NCI-H345 (cell line): Measurements from ENCODE around the gene NUB1.

Source experiments
- DNase-seq: peaks from one replicate; lab custom pipeline; 2025; lab: John Stamatoyannopoulos, UW

The NUB1 gene

DNA sequence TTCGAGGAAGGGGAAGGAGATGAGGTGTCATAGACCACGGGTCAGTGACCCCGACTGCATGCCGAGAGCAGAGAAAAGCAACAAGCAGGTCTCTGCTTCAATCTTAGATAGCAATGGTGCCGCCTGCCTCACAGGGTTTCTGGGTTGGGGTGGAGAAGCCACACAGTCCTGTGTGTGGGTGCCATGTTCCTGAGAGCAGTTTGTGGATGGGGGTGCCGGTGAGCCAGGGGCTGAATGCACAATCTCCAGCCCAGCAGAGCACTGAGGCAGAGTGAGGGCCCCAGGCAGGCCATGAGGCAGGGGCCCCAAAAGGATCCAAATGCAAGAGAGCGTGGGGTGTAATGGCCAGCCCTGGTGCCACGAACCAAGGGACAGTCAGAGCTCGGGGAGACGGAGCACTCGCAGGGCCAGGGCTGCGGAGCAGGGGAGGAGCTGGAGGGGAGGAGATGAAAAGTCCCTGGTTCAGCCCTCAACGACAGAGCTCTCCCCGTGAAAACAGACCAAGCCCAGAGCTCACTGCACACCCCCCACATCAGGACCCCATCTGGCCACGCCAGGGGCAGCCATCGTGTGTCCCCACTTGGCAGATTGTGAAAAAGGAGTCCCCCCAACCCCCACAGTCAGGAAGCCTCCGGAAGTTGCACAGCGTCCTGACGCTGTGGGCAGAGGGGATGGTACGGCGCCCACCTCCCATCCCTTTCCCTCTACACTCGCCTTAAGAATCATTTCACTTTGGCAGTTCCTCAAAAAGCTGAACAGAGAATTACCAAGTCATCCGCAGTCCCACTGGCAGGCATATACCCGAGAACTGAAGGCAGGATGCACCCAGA lies 48.4 kb downstream of the NUB1 start:
- DNase-seq: no peak

DNA sequence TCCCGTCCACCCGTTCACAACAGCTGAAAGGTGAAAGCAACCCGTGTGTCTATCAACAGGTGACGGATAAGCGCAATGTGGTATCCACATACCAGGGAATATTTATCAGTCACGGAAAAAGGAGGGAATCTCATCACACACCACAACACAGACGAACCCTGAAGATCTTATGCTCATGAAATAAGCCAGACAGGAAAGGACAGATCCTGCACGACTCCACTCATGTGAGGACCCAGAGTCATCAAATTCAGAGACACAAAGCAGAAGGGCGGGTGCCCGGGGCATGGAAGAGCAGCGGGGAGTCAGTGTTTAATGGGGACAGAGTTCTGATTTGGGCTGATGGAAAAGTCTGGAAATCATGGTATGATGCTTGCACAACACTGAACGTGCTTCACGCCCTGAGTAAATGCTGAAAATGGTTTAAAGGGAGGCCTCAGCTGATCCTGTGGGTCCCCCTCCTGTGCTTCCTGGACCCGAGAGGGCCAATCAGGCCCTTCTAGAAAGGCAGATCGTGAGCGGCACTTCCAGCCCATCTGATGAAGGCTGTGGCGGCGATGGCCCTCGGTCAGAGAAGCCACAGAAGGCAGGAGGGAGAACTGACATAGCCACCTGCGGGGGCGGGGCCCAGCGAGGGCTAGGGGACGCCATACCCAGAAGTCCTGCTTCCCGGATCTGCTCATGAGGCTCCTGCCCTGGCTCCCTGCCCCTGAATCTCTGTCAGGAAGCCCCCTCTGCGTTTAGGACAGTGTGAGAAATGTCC lies 49.2 kb downstream of the NUB1 start:
- DNase-seq: no peak

DNA sequence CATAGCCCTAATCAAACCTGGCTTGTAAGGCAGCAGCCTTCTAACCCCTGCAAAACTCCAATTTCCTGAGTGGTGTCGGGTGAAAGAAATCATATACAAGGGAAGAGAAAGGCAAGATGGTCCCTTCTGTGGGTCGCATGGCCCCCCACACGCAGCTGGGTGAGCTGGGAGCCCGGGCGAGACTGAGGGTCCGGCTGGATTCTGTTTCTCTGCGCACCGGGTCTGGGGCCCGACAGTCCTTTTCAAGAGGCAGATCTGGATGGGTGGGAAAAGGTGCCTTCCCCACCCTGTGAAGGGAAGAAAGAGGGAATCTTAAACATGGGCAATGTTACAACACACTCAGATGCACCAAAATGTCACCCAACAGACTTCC lies 49.7 kb downstream of the NUB1 start:
- no peak for DNase-seq

DNA sequence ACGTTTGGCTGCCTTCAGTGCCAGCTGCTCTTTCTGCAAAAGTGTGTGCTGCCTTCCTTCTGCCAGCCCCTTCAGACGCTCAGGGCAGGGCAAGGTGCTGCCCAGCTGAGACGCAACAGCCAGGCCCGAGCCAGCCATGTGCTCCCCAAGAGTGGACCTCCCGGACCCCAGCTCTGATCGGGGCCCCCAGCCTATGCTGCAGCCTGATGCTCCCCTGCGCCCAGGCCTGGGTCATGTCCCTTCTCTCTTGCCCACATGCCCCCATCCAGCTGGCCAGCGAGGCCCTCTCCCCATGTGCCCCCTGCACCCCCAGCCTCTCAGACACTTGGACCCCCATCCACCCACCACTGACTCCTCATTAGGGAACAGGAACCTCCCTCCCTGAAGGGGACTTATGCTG lies 50.4 kb downstream of the NUB1 start:
- no peak for DNase-seq

DNA sequence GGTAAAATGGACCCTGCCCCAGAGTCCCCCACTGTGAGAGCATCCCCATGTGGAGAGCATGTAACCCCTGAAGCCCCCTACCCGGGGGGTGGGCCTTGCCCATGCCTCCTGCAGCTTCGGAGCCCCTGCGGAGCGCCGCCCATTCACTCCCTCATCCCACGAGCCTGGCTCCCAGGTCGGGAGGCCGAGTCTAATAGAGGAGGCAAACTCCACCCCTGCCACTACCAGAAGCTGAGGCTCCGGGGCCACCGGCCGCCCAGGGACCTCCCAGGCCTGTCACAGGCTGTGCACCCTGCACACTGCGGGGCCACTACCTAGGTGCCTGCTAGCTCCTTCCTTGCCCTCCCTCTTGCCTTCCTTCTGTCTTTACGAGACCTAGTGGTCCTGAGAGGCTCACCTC lies 50.8 kb downstream of the NUB1 start:
- DNase-seq: no peak

DNA sequence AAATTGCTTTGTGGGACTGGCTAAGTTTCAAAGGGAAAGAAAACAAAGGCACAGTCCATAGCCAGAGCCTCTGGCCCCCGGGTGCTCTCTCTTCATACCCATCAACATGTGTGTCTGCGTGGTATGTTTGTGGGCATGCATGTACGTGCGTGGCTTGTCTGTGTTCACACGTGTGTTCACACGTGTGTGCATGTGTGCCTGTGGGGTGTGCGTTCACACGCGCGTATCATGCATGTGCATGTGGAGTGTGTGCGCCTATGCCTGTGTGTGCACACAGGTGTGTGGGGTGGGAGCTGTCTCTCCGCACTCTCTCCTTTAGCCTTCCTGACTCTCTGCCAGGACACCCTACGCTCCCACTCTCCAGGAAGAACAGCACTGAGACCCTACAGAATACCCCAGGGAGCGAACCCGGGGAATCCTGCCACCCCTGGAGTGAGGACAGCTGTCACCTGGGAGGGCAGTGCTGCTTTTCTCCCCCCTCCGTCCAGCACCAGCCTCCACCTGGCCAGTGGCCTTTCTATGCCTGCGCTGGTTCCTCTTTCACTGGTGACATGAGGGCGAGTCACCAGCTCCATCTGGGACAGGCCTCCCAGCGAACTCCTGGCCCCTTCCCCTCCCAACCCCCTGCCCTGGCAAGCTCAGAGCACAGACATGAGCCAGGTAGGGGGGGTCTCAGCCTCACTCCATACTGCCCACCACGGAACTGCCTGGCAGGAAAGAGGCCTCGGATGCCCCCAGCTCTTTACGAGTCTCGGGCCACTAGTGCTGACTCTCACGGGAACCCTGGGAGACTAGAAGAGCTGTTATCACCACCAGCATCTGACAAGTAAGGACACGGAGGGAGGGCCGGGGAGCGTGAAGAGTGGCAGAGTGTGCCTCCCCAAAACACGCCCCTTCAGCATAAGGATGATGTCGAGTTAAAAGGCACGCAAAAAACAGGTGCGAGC lies 51.7 kb downstream of the NUB1 start:
- no peak for DNase-seq

DNA sequence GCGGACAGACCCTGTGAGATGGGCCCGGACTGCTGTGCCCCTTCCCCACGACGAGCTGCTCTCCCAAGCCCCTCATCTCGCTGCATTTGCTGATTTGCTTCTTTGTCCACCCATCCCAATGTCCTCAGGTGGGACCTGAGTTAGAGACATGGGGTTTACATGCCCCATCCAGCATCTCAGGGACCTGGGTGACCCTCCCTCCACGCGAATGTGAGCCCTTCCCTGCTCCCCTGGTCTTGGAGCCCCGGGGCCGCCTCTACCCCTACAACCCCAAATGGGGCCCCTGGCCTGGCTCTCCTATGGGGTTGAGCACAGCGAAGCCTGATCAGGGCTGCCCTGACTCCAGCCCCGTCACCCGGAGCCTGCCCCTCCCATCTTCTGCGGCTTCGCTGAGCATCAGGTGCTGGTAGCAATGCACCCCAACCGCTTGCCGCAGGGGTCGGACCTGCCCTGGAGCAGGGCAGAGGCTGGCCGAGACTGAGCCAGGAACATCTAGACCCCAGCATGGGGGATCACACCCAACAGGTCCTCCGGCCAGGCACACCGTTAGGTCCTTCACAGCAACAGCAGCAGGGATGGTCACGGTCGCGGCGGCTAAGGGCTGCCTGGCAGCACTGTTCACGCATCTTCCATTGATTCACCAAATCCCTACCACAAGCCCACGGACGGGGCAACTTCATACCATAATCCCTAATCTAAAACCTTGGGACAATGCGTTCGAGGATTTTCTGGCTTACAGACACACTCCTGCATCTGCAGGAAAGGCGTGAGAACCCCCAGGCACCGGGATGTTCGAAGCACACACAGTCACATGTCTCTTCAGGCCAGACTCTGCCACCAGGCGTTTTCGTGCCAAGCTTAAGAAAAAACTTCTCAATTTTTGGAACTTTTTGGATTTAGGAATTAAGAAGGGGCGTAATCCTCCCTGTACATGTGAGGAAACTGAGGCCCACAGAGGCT lies 52.7 kb downstream of the NUB1 start:
- DNase-seq: no peak

DNA sequence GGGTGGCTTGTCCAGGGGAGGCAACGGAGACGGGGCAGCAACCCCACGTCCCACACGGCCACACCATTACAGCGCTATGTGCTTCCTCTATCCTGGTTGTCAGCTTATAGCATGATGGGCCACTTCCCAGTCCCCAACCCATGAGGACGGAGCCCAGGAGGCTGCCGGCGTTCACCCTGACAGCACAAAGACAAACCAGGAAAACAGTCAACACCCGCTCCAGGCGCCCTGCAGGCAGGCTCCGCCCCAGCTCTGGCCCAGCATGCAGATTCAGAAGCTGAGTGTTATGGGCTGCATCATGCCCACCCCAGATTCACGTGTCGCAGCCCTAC lies 53.4 kb downstream of the NUB1 start:
- no peak for DNase-seq

DNA sequence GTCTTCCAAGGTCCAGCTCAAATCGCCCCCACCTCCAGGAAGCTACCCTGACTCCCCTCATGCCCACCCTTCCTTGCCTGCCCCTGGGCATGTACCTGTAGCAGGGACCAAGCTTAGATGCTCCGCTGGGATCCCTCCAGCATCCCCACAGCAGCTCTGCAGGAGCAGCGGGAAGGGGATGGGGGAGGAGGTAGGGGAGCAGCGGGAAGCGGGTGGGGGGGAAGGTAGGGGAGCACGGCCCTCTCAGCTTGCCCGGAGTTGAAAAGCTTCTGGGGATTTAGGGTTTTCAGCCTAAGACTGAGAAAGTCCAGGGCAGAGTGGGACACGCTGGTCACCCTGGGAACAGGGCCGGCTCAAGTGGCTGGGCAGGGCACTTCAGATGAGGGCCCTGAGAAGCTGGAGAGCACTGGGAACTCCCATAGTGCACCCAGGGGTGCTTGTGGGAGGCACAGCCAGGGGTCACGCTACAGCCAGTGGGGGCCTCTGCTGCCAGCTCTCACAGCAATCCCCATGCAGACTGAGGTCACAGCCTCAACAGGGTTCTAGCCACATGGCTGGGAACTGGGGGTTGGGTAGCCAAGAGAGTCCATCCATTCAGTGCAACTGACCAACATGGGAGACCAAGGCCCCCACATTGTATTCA lies 54.8 kb downstream of the NUB1 start:
- no peak for DNase-seq

DNA sequence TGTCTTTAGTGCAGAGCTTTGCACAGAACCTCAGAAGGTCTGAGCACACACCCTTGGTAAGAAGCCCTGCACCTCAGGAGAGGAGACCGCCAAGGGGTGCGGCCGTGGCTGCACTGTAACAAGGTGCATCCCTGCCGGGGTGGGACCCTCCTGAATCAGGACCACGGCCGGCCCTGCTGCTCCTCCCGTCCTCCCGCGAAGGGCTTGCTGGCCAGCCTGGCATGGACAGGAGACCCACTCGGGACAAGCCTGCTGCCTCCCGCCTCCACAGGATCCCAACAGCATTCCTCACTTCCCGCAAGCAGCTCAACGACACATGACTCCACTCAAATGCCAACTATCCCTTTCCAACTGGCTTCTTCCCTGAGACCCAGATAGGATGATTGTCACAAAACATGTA lies 55.4 kb downstream of the NUB1 start:
- DNase-seq: no peak

DNA sequence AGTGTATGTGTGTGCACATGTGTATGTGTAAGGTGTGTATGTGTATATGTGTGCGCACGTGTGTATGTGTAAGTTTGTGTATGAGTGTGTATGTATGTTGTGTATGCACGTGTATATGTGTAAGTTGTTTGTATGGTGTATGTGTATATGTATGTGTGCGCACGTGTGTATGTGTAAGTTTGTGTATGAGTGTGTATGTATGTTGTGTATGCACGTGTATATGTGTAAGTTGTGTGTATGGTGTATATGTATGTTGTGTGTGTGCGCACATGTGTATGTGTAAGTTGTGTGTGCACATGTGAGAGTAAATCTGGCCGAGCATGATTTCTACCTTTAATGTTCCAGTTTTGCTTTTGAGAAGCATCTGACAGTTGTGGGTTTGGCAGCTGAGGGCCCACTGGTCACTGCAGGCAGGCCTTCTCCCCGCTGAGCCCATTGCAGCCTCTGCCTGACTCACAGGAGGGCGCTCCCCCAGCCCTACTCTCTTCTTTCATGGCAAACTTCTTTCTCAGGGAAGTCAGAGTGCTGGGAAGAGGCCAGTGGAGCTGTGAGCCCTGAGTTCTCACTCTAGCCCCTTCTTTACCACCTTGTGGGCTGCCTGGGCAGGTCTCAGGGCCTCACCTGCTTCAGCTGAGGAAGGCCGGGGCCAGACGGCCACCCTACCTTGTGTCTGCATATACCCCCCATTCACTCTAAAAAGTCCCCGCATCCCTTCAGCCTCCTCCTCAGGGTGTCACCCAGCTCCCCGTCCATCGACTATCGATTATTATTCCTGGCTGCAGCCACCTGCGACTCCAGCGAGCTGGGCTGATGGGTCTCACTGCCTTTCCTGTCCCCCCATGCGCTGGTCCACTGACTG lies 57.1 kb downstream of the NUB1 start:
- DNase-seq: no peak

DNA sequence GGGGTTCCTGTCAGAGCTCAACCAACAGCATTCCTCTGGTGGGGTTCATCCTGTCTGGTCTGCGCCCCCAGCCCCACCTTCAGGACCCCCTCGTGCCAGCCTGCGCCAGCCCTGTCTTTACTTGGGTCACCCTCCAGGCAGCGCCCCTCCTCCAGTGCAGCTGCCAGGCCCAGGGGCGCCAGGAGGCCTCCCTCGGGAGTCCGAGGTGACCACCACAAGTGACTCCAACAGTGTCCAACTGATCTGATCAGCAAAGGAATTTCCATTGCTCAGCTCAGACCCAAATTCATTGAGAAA lies 57.6 kb downstream of the NUB1 start:
- no peak for DNase-seq

DNA sequence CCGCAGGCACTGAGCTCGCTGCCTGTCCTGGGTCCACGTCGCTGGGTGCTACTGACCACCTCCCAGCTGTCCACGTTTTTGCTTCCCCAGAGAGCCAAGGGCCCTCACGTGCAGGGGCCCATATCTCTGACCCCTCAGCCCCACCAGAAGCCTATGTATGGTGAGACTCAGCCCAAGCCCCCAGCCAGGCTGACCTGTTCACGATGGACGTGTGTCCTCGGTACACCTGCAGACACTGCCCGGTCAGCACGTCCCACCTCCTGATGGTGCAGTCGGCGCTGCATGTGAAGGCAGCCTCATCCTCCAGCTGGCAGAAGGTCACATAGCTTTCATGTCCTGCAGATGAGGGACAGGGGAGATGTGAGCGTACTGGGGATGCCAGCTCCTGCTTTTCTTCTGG lies 58.3 kb downstream of the NUB1 start:
- DNase-seq: no peak

DNA sequence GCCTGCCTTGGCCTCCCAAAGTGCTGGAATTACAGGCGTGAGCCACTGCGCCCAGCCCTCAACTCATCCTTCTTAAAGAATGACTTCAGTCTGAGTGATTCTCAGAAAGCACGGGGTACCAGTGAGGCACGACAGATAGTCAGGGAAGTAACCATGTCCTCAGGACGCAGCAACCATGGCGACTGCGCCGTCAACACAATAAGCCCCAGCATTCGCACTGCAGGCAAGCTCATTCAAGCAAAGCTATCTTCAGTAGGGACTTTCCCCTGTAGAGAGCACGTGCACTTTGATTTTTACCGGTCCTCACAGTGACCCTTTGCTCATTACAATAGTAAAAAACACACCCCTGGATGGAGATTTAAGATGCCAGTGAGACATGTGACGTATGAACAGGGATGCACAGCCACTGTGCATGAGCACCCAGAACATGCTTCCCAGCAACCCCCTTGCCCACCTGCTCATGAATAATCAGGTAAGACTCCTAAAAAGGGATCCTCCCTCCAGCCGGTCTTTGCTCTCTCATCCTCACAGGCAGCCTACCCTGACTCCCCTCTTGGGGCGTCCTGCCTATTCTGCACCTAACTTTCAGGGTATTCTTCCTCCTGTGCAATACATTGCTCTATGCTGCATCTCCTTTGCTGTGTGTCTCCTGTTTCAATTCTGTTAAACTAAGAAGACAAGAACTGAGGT lies 59.2 kb downstream of the NUB1 start:
- DNase-seq: peak; percentile 19

DNA sequence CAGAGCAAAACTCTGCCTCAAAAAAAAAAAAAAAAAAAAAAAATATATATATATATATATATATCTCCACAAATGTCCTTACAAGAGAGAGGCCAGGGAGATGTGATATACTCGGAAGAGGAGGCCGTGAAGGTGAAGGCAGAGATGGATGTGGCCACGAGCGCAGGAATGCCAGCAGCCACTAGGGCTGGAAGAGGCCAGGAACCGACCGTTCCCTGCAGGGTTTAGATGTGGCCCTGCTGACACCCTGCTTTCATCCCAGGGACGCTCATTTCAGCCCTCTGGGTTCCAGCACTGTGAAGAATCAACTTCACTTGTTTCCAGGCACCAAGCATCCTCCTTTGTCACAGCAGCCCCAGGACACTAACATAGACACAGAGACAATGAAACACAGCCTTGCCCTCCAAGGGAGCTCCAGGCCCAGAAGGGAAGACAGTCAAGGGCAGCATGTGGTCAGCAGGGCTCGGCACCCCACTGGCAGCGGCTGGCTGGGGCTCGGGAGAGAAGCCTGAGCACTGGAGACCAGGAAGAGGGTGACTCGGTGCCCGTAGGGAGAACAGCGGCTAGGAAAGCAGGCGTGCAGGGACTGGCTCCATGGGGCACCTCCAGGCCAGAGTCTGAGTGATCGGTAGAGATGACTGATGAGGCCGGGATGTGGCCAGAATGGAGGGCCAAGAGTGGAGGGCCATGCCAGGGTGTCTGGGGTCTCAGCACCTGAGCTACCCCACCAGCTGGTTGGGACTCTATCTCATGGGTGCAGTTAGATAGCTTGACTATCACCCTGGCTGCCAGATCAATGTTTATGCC lies 60.6 kb downstream of the NUB1 start:
- DNase-seq: no peak

DNA sequence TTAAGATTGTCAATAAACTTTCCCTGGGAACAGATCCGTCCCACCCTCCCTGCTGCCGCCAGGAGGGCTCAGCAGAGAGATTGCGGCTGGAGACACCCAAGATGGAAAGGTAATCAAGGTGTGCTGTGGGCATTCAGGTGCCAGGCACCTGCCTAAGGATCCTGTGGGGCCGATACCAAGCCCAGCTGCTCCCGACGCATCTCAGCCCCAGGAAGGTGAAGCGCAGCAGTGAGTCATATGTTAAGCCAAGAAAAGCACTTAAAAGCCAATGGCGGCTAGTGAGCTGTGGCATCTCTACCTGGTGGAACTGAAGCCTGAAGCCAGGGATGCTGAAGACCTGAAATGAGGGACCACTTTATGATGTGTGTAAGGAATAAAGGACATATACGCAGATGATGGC lies 62.2 kb downstream of the NUB1 start:
- DNase-seq: no peak

DNA sequence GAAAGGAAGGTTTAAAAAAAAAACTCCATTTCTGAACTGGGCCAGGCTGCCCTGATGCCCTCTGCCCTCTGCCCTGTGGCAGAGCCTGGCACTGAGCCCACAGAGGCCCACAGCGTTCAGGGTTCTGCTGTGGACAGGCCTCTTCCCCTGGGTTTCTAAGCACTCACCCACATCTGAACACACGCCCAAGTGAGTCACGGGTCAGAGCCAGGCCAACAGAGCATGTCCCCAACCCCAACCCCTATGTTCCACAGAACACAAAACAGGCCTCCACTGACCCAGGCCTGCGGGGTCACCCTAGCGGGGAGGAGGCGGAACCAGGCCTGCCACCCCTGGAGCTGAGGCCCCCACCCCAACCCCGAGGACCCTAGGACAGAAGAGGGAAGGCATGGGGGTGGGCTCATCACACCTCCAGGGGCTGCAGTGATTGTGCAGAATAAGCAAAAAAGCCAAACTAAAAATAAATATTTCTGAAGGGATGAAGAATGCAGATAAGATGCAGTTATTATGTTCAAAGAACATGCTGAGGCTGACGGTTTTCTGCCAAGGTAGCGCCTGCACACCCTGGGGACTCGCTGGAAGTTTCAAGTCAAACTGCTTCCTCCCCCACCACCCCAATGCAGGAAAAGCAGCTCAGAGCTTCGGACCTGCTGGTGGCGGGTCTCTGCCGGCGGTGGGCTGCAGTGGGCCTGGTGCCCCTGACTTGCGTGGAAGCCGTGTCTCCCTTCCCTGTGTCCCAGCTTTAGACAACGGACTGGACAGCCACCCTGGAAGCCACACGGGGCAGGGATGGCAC lies 62.8 kb downstream of the NUB1 start:
- no peak for DNase-seq

DNA sequence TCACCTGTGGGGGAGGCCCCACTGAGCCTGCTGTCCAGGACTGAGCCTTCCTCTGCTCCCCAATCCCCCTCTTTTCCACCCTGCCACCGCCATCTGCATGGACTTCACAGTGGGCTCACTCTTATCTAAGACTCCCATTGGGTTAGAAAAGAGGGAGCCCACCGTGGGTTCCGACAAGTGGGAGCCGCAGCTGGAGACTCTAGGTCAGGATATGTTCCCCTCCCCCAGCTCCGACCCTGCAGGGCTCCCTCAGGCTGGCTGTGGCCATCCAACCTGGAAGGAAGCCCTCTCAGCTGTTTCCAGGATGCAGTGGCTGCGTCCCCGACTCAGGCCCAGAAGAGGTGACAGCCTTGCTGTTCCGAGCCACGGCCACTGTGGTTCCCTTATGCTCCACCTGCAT lies 63.4 kb downstream of the NUB1 start:
- no peak for DNase-seq
